Measurements from ENCODE around the gene ARHGAP42.

ARHGAP42 gene

GRCh38 chr11:100706179-100706578 lies 19.1 kb downstream of the ARHGAP42 start:
- Mint-ChIP-seq H3K4me3 (no peak overlapping the region), H3K27ac (peak overlapping the region in 1 of 3 experiments; percentile 16), H3K4me1 (peaks cover 16% of the 10 kb centered on the region), H3K36me3 (ENCODE audit: low read depth) (peaks cover 26% of the 10 kb centered on the region), H3K9me3 (peaks cover 3% of the 10 kb centered on the region), H3K27me3 (ENCODE audit: low read depth) (no peaks in the 10 kb centered on the region)
- TF ChIP-seq CTCF (IDR thresholded peaks at IDR 0.05; ENCODE audit: unreplicated experiment in 3 of 3), result no peak

GRCh38 chr11:100709233-100709957 lies 22.3 kb downstream of the ARHGAP42 start:
- peaks cover 10% of the 10 kb centered on the region for H3K36me3 Mint-ChIP-seq (ENCODE audit: low read depth)
- no peaks in the 10 kb centered on the region for H3K9me3 Mint-ChIP-seq
- peak overlapping the region; percentile 61 to 81 (median 80) for H3K27ac Mint-ChIP-seq
- H3K27me3 Mint-ChIP-seq (ENCODE audit: low read depth), result no peaks in the 10 kb centered on the region
- H3K4me3 Mint-ChIP-seq, result no peak overlapping the region
- H3K4me1 Mint-ChIP-seq, result peaks cover 19% of the 10 kb centered on the region
- TF ChIP-seq CTCF (IDR thresholded peaks at IDR 0.05; ENCODE audit: unreplicated experiment in 3 of 3), result no peak

GRCh38 chr11:100711984-100712383 lies 24.9 kb downstream of the ARHGAP42 start:
- no peaks in the 10 kb centered on the region for H3K9me3 Mint-ChIP-seq
- H3K27me3 Mint-ChIP-seq (ENCODE audit: low read depth), result no peaks in the 10 kb centered on the region
- no peak for TF ChIP-seq CTCF (IDR thresholded peaks at IDR 0.05; ENCODE audit: unreplicated experiment in 3 of 3)
- no peak overlapping the region for H3K4me3 Mint-ChIP-seq
- peaks cover 30% of the 10 kb centered on the region for H3K4me1 Mint-ChIP-seq
- peaks cover 11% of the 10 kb centered on the region for H3K36me3 Mint-ChIP-seq (ENCODE audit: low read depth)
- peak overlapping the region in 1 of 3 experiments; percentile 84 for H3K27ac Mint-ChIP-seq

- peaks cover 11% of the 10 kb centered on the region for H3K36me3 Mint-ChIP-seq (ENCODE audit: low read depth)
- H3K27ac Mint-ChIP-seq, result peak overlapping the region; percentile 84 to 93 (median 88)
- H3K4me3 Mint-ChIP-seq, result peak overlapping the region in 1 of 3 experiments; percentile 49
- no peak for TF ChIP-seq CTCF (IDR thresholded peaks at IDR 0.05; ENCODE audit: unreplicated experiment in 3 of 3)
- peaks cover 31% of the 10 kb centered on the region for H3K4me1 Mint-ChIP-seq
- H3K9me3 Mint-ChIP-seq, result no peaks in the 10 kb centered on the region
- H3K27me3 Mint-ChIP-seq (ENCODE audit: low read depth), result no peaks in the 10 kb centered on the region
Observed at GRCh38 chr11:100712583-100712982, 25.5 kb downstream of the ARHGAP42 start.

GRCh38 chr11:100715165-100715761 lies 28.2 kb downstream of the ARHGAP42 start:
- Mint-ChIP-seq H3K27ac (peak overlapping the region in 1 of 3 experiments; percentile 10), H3K9me3 (no peaks in the 10 kb centered on the region), H3K4me3 (no peak overlapping the region), H3K27me3 (ENCODE audit: low read depth) (no peaks in the 10 kb centered on the region), H3K36me3 (ENCODE audit: low read depth) (peaks cover 11% of the 10 kb centered on the region), H3K4me1 (peaks cover 44% of the 10 kb centered on the region)
- no peak for TF ChIP-seq CTCF (IDR thresholded peaks at IDR 0.05; ENCODE audit: unreplicated experiment in 3 of 3)

All from nephron (organoid).